ENCODE measurements around the gene DUOX2.

GRCh38 chr15:45122719-45123118 lies 8.7 kb upstream of the DUOX2 start:
- TF ChIP-seq HOXD13 (CRISPR knock-in tag; IDR thresholded peaks at IDR 0.05; ENCODE audit: borderline replicate concordance) (no peak), RBAK (tag by site-specific recombination; IDR thresholded peaks at IDR 0.05) (no peak), ZNF416 (tag by site-specific recombination; IDR thresholded peaks at IDR 0.05) (no peak), YY1 (tag by site-specific recombination; IDR thresholded peaks at IDR 0.05) (no peak)

All from HEK293 (cell line).